Stomach (tissue), 9 donors: ENCODE results near the gene TRIM25. TPM values are rescaled to one million over a fixed set of nuclear protein-coding genes. Genes with fewer than 3 reads are reported as not detected.

Experiments
- DNase-seq, 2 donors: peaks; one replicate each; pipeline versions ENCODE4 v3.0.0 to v3.0.0-alpha.2; 2013 to 2019
- H3K27ac ChIP-seq, 5 donors: fragments of 200-600 bp in 4 of 5; sonication (generic) in 4 of 5; one replicate each; pipeline ENCODE4 v1.5.1; 2013 to 2019; ENCODE audit warnings: mild to moderate bottlenecking in 1 of 5, moderate library complexity in 1 of 5
- H3K27me3 ChIP-seq, 3 donors: fragments of 200-600 bp; sonication (generic); one replicate each; pipeline ENCODE4 v1.5.1; 2017 to 2019; ENCODE audit warnings: mixed run types in 1 of 3
- H3K36me3 ChIP-seq, 4 donors: fragments of 200-600 bp; sonication (generic); 1 replicate in 3 of 4; 2 replicates in 1 of 4; pipeline ENCODE4 v1.5.1; 2016 to 2019
- H3K4me1 ChIP-seq, 4 donors: fragments of 200-600 bp; sonication (generic); one replicate each; pipeline ENCODE4 v1.5.1; 2016 to 2019
- H3K4me3 ChIP-seq, 4 donors: fragments of 200-600 bp; sonication (generic) in 3 of 4; one replicate each; pipeline ENCODE4 v1.5.1; 2016 to 2019; ENCODE audit warnings: mild to moderate bottlenecking in 1 of 4
- H3K9me3 ChIP-seq, 4 donors: fragments of 200-600 bp; sonication (generic); one replicate each; pipeline ENCODE4 v1.5.1; 2016 to 2019
- CTCF ChIP-seq, 7 experiments: fragments of 450-650 bp in 4 of 7; fragments of 200-600 bp in 3 of 7; sonication (generic) in 3 of 7; IDR thresholded peaks; one replicate each; pipeline ENCODE4 v1.5.1; 2016 to 2019; ENCODE audit warnings: antibody characterized with exemption in 7 of 7, control low read depth in 2 of 7, mild to moderate bottlenecking in 1 of 7
- EP300 ChIP-seq: sonication (generic); formaldehyde crosslinking; IDR thresholded peaks from one replicate; pipeline ENCODE4 v1.6.1; 2017; ENCODE audit warnings: antibody characterized with exemption
- POLR2A ChIP-seq, 4 donors: fragments of 450-650 bp; IDR thresholded peaks; one replicate each; pipeline ENCODE4 v1.6.1; 2016; ENCODE audit warnings: antibody characterized with exemption in 4 of 4, control low read depth in 2 of 4, mild to moderate bottlenecking in 1 of 4, moderate library complexity in 1 of 4
- POLR2AphosphoS5 ChIP-seq, 3 donors: sonication (generic); formaldehyde crosslinking; IDR thresholded peaks; one replicate each; pipeline ENCODE4 v1.6.1; 2016; ENCODE audit warnings: antibody characterized with exemption in 3 of 3
- WGBS, 5 donors: extraction: QIAGEN DNeasy Blood & Tissue Kit in 3 of 5; methylation state at CpG; one replicate each; pipeline versions ENCODE4 v1.1.5 to v1.1.7; 2013 to 2018; 5-methylcytosine and 5-hydroxymethylcytosine counted together
- intact Hi-C: fragments of 100-400 bp; cut with DNase I; formaldehyde crosslinking; loops from one replicate; pipeline ENCODE4 v1.15.1; 2023; ENCODE audit warnings: low total_unique reads
- polyA plus RNA-seq, 3 donors: library from polyadenylated mRNA; stranded (reverse); fragments of 200-250 nt; gene quantifications; one replicate each; pipeline ENCODE4 v1.2.3, GENCODE V29; 2013
- small RNA-seq, 4 donors: library from RNA; depleted of rRNA; stranded (forward); fragments of <200 nt; gene quantifications; one replicate each; pipeline ENCODE3, GENCODE V24; 2016
- total RNA-seq, 5 donors: library from RNA; depleted of rRNA; stranded (reverse); fragments of >200 nt; gene quantifications; one replicate each; pipeline versions ENCODE4 v1.1.0 to v1.2.3, GENCODE V29; 2014 to 2016
- donor health status: healthy with polysubstance abuse.
- donor health status: Bipolar disorder and iron deficiency.
- donor health status: healthy.

The TRIM25 gene
- total and polyA plus RNA-seq, 8 donors: 7.2 to 657 (median 26.6) TPM

- DNase-seq: no peak
- no peak overlapping the region for H3K27ac ChIP-seq
- no peaks in the 10 kb centered on the region for H3K9me3 ChIP-seq
- H3K27me3 ChIP-seq: no peaks in the 10 kb centered on the region
- H3K4me3 ChIP-seq: no peak overlapping the region
- 44 to 65% (median 54%) methylated on average over 2 of the region's 2 CpGs for WGBS, 5 donors
- TF ChIP-seq CTCF (IDR thresholded peaks at IDR 0.05) (no peak), POLR2AphosphoS5 (IDR thresholded peaks at IDR 0.05) (no peak), EP300 (no peak), POLR2A (IDR thresholded peaks at IDR 0.05) (no peak)
- H3K4me1 ChIP-seq: peaks cover 0 to 20% (median 8%) of the 10 kb centered on the region in 4 donors
- intact Hi-C loops: no loop called here
- peaks cover 0 to 33% (median 17%) of the 10 kb centered on the region in 4 donors for H3K36me3 ChIP-seq
Measured at GRCh38 chr17:56842577-56842976, 71.3 kb downstream of the TRIM25 start.

GRCh38 chr17:56838687-56839086 is 75.2 kb downstream of the TRIM25 start:
- no peaks in the 10 kb centered on the region for H3K9me3 ChIP-seq
- peaks cover 13 to 51% (median 32%) of the 10 kb centered on the region in 4 donors for H3K4me1 ChIP-seq
- TF ChIP-seq POLR2AphosphoS5 (IDR thresholded peaks at IDR 0.05): no peak
- TF ChIP-seq EP300: no peak
- no peak for TF ChIP-seq CTCF (IDR thresholded peaks at IDR 0.05)
- TF ChIP-seq POLR2A (IDR thresholded peaks at IDR 0.05): no peak
- intact Hi-C loops: no loop called here
- H3K27ac ChIP-seq: no peak overlapping the region
- WGBS, 5 donors: 70 to 79% (median 75%) methylated on average over 3 of the region's 3 CpGs
- H3K27me3 ChIP-seq: no peaks in the 10 kb centered on the region
- H3K36me3 ChIP-seq: peaks cover 0 to 14% (median 13%) of the 10 kb centered on the region in 4 donors
- no peak overlapping the region for H3K4me3 ChIP-seq
- no peak for DNase-seq

Small RNA genes within 50 kb of the gene (small RNA-seq; reads per million reads assigned to genes)
- gene AC015912.2: 0 reads per million in 4 donors
- 0 reads per million in 4 donors for gene RNU6-1158P

Other genes with a start within 250 kb of the TRIM25 start
- 1 to 10 TPM in 2 of 5 donors, under 1 TPM in 1, not detected in 2; 0.72 to 2.7 (median 1.8) TPM for gene C17orf67, start 80.1 kb downstream of the TRIM25 start, total RNA-seq
- gene C17orf67, start 80.1 kb downstream of the TRIM25 start, polyA plus RNA-seq: 1 to 10 TPM; 1.1 to 4.6 (median 1.3) TPM
- gene DGKE, start 79.9 kb downstream of the TRIM25 start, total RNA-seq: 10 to 100 TPM; 13.4 to 38.8 (median 15.2) TPM
- gene DGKE, start 79.9 kb downstream of the TRIM25 start, polyA plus RNA-seq: 1 to 10 TPM in 2 of 3 donors, under 1 TPM in 1; 0.56 to 1.8 (median 1.2) TPM
- 10 to 100 TPM in 4 of 5 donors, 1 to 10 TPM in 1; 2.3 to 23.1 (median 16.5) TPM for gene COIL, start 47.0 kb upstream of the TRIM25 start, total RNA-seq
- gene COIL, start 47.0 kb upstream of the TRIM25 start, polyA plus RNA-seq: 10 to 100 TPM in 1 of 3 donors, 1 to 10 TPM in 2; 7.3 to 10.1 (median 7.6) TPM
- 10 to 100 TPM in 4 of 5 donors, 1 to 10 TPM in 1; 6.7 to 51.9 (median 46.0) TPM for gene SCPEP1, start 64.1 kb upstream of the TRIM25 start, total RNA-seq
- 10 to 100 TPM; 24.1 to 74.9 (median 25.7) TPM for gene SCPEP1, start 64.1 kb upstream of the TRIM25 start, polyA plus RNA-seq
- 100 to 1,000 TPM in 3 of 5 donors, 10 to 100 TPM in 2; 49.6 to 348 (median 127) TPM for gene AKAP1, start 171.2 kb upstream of the TRIM25 start, total RNA-seq
- gene AKAP1, start 171.2 kb upstream of the TRIM25 start, polyA plus RNA-seq: 10 to 100 TPM in 1 of 3 donors, 1 to 10 TPM in 2; 6.6 to 26.2 (median 8.2) TPM